ENCODE data around the gene UAP1. TPM values are rescaled to one million over a fixed set of nuclear protein-coding genes. Genes with fewer than 3 reads are reported as not detected.

UAP1 gene
- total RNA-seq, 2 donors from 2014 or later = 57.9 to 66.6 TPM

DNA sequence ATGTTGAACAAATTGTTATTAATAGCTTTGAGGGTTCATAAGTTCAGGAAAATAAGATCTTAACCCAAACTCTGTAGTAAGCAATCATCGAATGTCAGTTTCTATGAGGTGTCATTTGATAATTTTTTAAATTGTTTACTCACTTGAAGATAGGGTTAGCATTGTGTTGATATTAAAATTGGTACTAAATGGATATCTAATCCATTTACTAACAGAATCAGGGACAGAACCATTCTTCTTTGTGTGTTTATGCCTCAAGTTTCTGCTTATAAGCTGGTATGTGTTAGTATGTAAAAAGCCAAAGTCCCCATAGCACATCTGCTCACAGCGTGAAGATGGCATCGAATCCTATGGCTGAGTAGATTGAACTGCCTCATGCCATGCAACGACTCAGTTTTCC is 84.1 kb downstream of the UAP1 start:
- WGBS, 2 donors = 79 to 81% methylated on average over 4 of the region's 4 CpGs

DNA sequence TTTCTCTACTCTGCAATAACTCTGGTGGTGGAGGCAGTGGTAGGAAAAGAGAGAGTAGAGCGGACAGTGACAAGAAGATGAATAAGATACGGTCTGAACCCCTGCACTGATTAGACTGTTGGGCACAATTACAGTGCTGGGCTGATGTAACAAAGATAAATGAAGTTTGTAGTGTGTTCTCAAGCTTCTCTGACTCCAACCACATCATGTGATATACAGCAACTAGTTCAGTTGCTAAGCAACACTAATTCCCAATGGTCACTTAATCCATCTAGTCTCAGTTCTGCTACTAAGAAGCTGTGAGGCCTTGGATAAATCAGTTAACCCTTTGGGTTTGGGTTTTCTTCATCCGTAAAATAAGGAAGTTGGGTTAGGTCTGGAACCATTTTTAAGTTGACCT is 88.1 kb downstream of the UAP1 start:
- no peaks in the 10 kb centered on the region for H3K9me3 ChIP-seq
- WGBS, 2 donors = 80 to 83% methylated on average over 3 of the region's 3 CpGs
- H3K27me3 ChIP-seq = no peaks in the 10 kb centered on the region
- H3K4me3 ChIP-seq = no peak overlapping the region
- H3K27ac ChIP-seq = no peak overlapping the region
- no peaks in the 10 kb centered on the region for H3K36me3 ChIP-seq (replicated peaks in 1 of 2; ENCODE audit: insufficient read depth in 1 of 2, low read depth in 2 of 2)
- DNase-seq (no peak), ATAC-seq (no peak)
- TF ChIP-seq, protein P1, sequence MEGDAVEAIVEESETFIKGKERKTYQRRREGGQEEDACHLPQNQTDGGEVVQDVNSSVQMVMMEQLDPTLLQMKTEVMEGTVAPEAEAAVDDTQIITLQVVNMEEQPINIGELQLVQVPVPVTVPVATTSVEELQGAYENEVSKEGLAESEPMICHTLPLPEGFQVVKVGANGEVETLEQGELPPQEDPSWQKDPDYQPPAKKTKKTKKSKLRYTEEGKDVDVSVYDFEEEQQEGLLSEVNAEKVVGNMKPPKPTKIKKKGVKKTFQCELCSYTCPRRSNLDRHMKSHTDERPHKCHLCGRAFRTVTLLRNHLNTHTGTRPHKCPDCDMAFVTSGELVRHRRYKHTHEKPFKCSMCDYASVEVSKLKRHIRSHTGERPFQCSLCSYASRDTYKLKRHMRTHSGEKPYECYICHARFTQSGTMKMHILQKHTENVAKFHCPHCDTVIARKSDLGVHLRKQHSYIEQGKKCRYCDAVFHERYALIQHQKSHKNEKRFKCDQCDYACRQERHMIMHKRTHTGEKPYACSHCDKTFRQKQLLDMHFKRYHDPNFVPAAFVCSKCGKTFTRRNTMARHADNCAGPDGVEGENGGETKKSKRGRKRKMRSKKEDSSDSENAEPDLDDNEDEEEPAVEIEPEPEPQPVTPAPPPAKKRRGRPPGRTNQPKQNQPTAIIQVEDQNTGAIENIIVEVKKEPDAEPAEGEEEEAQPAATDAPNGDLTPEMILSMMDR (IDR thresholded peaks at IDR 0.05) = no peak
- TF ChIP-seq POLR2A (IDR thresholded peaks at IDR 0.05) = no peak
- intact Hi-C loops (cut with DNase I) = no loop called here
- no peaks in the 10 kb centered on the region for H3K4me1 ChIP-seq

More for the DNA sequence above, 84.1 kb downstream of the UAP1 start:
- intact Hi-C loops (cut with DNase I) = no loop called here
- DNase-seq (no peak), ATAC-seq (no peak)
- no peaks in the 10 kb centered on the region for H3K9me3 ChIP-seq
- TF ChIP-seq, protein P1 (IDR thresholded peaks at IDR 0.05) = no peak
- no peak for TF ChIP-seq POLR2A (IDR thresholded peaks at IDR 0.05)
- H3K27me3 ChIP-seq = no peaks in the 10 kb centered on the region
- H3K4me3 ChIP-seq = no peak overlapping the region
- no peak overlapping the region for H3K27ac ChIP-seq
- H3K36me3 ChIP-seq (replicated peaks in 1 of 2; ENCODE audit: insufficient read depth in 1 of 2, low read depth in 2 of 2) = no peaks in the 10 kb centered on the region
- H3K4me1 ChIP-seq = no peaks in the 10 kb centered on the region

Small RNA genes within 50 kb of the gene (small RNA-seq; reads per million reads assigned to genes)
- not detected for gene UQCRBP2

Other genes with a start within 250 kb of the UAP1 start
- gene SPATA46, start 184.9 kb upstream of the UAP1 start, total RNA-seq = not detected
- 1 to 10 TPM; 1.3 to 4.0 TPM for gene C1orf226, start 180.0 kb upstream of the UAP1 start, total RNA-seq
- not detected for gene SH2D1B, start 149.6 kb upstream of the UAP1 start, total RNA-seq
- gene UHMK1, start 63.9 kb upstream of the UAP1 start, total RNA-seq = 10 to 100 TPM; 23.1 to 27.7 TPM
- 10 to 100 TPM in 1 of 2 donors, 1 to 10 TPM in 1; 7.8 to 20.8 TPM for gene DDR2, start 70.7 kb downstream of the UAP1 start, total RNA-seq
- gene HSD17B7, start 229.0 kb downstream of the UAP1 start, total RNA-seq = 10 to 100 TPM in 1 of 2 donors, 1 to 10 TPM in 1; 9.9 to 17.5 TPM

Data from body of pancreas (tissue), 4 donors.